OCI-LY1 (cell line): ENCODE results near the gene TAB2.

ENCODE experiments used
- H2AFZ ChIP-seq: fragments of 200-600 bp; sonication (generic), shearing (Covaris generic); 2 replicates; pipeline ENCODE4 v1.6.0; 2014; ENCODE audit warnings: antibody characterized with exemption, mild to moderate bottlenecking, low read length
- H3F3A ChIP-seq: fragments of 200-600 bp; sonication (generic), shearing (Covaris generic); 2 replicates; pipeline ENCODE4 v1.6.0; 2014; ENCODE audit warnings: mild to moderate bottlenecking, antibody characterized with exemption, low read length, moderate library complexity; ENCODE audit not compliant: insufficient read depth
- H3K27ac ChIP-seq: fragments of 200-600 bp; sonication (generic); 2 replicates; pipeline ENCODE4 v1.5.1; 2014; ENCODE audit warnings: low read length, mixed run types, mild to moderate bottlenecking, low read depth; ENCODE audit not compliant: poor library complexity, severe bottlenecking
- H3K27me3 ChIP-seq: fragments of 200-600 bp; sonication (generic); 2 replicates; pipeline ENCODE4 v1.6.0; 2014; ENCODE audit warnings: antibody characterized with exemption, mild to moderate bottlenecking, low read length, moderate library complexity; ENCODE audit not compliant: insufficient read depth
- H3K36me3 ChIP-seq: fragments of 200-600 bp; sonication (generic); 2 replicates; pipeline ENCODE4 v1.6.1; 2014; ENCODE audit warnings: mild to moderate bottlenecking, antibody characterized with exemption, low read length, moderate library complexity, mixed read lengths; ENCODE audit not compliant: insufficient read depth
- H3K4me1 ChIP-seq: fragments of 200-600 bp; sonication (generic); 2 replicates; pipeline ENCODE4 v1.5.1; 2014; ENCODE audit warnings: mild to moderate bottlenecking, low read length, moderate library complexity; ENCODE audit not compliant: insufficient read depth, severe bottlenecking
- H3K4me2 ChIP-seq: fragments of 200-600 bp; sonication (generic), shearing (Covaris generic); 2 replicates; pipeline ENCODE4 v1.6.1; 2014; ENCODE audit warnings: low read length
- H3K4me3 ChIP-seq: fragments of 200-600 bp; sonication (generic); 2 replicates; pipeline ENCODE4 v1.5.1; 2014; ENCODE audit warnings: low read length, low read depth, mild to moderate bottlenecking, mixed read lengths; ENCODE audit not compliant: poor library complexity, severe bottlenecking
- H3K79me2 ChIP-seq: fragments of 200-600 bp; shearing (Covaris generic); 2 replicates; pipeline ENCODE4 v1.6.1; 2016; ENCODE audit warnings: mixed run types, low read length, mixed read lengths; ENCODE audit not compliant: insufficient read depth
- H3K9ac ChIP-seq: fragments of 200-600 bp; sonication (generic), shearing (Covaris generic); 2 replicates; pipeline ENCODE4 v1.6.1; 2014; ENCODE audit warnings: mild to moderate bottlenecking, low read length, mixed read lengths
- H3K9me2 ChIP-seq: fragments of 200-600 bp; sonication (generic), shearing (Covaris generic); 2 replicates; pipeline ENCODE4 v1.6.1; 2014; ENCODE audit warnings: low read depth, mild to moderate bottlenecking, low read length, mixed read lengths
- H3K9me3 ChIP-seq: fragments of 200-600 bp; shearing (Covaris generic); 2 replicates; pipeline ENCODE4 v1.6.1; 2014; ENCODE audit warnings: low read length, mixed read lengths
- H4K20me1 ChIP-seq: fragments of 200-600 bp; sonication (generic), shearing (Covaris generic); 2 replicates; pipeline ENCODE4 v1.6.0; 2016; ENCODE audit warnings: mild to moderate bottlenecking, low read length; ENCODE audit not compliant: insufficient read depth
- EZH2 ChIP-seq: fragments of 200-600 bp; sonication (generic), shearing (Covaris generic); IDR thresholded peaks from 2 replicates; pipeline ENCODE4 v1.8.0; 2017; ENCODE audit warnings: borderline replicate concordance, mixed run types, mild to moderate bottlenecking, antibody characterized with exemption, low read length, moderate library complexity, mixed read lengths
- TF ChIP-seq, protein P1 (sequence below): fragments of 200-600 bp; sonication (generic), shearing (Covaris generic); IDR thresholded peaks from 2 replicates; pipeline ENCODE4 v1.5.1; 2017; ENCODE audit warnings: mild to moderate bottlenecking, antibody characterized with exemption, low read length, moderate library complexity, mixed read lengths

The TAB2 gene

DNA sequence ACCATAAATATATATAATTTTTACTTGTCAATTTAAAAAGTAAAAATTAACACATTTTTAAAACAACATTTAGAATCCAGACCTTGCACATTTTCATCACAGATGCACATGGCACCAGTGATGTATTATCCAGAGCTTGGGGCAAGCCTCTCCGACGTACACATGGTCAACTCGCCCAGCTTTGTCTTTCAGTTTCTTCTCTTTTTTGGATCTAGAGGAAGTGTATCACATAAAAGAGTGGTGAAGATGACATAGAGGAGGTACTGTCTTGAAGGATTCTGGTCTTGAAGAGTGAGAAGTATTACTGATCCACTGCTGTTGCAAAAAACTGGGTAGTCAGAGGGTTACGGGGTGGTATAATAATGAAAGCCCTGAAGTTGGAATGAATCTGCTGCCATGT lies 46.9 kb upstream of the TAB2 start:
- no peaks in the 10 kb centered on the region for H3K4me1 ChIP-seq
- H3K4me2 ChIP-seq = no peak overlapping the region
- H3K27me3 ChIP-seq = peaks cover 5% of the 10 kb centered on the region; the same call in 1 of the 2 replicates
- H3K79me2 ChIP-seq = no peaks in the 10 kb centered on the region
- H3K9me3 ChIP-seq = no peaks in the 10 kb centered on the region
- H2AFZ ChIP-seq = no peak overlapping the region
- H3F3A ChIP-seq = no peaks in the 10 kb centered on the region
- H4K20me1 ChIP-seq = no peaks in the 10 kb centered on the region
- H3K4me3 ChIP-seq = no peak overlapping the region
- H3K9me2 ChIP-seq = no peaks in the 10 kb centered on the region
- TF ChIP-seq, protein P1, sequence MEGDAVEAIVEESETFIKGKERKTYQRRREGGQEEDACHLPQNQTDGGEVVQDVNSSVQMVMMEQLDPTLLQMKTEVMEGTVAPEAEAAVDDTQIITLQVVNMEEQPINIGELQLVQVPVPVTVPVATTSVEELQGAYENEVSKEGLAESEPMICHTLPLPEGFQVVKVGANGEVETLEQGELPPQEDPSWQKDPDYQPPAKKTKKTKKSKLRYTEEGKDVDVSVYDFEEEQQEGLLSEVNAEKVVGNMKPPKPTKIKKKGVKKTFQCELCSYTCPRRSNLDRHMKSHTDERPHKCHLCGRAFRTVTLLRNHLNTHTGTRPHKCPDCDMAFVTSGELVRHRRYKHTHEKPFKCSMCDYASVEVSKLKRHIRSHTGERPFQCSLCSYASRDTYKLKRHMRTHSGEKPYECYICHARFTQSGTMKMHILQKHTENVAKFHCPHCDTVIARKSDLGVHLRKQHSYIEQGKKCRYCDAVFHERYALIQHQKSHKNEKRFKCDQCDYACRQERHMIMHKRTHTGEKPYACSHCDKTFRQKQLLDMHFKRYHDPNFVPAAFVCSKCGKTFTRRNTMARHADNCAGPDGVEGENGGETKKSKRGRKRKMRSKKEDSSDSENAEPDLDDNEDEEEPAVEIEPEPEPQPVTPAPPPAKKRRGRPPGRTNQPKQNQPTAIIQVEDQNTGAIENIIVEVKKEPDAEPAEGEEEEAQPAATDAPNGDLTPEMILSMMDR = no peak
- no peak overlapping the region for H3K27ac ChIP-seq
- no peak overlapping the region for H3K9ac ChIP-seq
- H3K36me3 ChIP-seq = no peaks in the 10 kb centered on the region

DNA sequence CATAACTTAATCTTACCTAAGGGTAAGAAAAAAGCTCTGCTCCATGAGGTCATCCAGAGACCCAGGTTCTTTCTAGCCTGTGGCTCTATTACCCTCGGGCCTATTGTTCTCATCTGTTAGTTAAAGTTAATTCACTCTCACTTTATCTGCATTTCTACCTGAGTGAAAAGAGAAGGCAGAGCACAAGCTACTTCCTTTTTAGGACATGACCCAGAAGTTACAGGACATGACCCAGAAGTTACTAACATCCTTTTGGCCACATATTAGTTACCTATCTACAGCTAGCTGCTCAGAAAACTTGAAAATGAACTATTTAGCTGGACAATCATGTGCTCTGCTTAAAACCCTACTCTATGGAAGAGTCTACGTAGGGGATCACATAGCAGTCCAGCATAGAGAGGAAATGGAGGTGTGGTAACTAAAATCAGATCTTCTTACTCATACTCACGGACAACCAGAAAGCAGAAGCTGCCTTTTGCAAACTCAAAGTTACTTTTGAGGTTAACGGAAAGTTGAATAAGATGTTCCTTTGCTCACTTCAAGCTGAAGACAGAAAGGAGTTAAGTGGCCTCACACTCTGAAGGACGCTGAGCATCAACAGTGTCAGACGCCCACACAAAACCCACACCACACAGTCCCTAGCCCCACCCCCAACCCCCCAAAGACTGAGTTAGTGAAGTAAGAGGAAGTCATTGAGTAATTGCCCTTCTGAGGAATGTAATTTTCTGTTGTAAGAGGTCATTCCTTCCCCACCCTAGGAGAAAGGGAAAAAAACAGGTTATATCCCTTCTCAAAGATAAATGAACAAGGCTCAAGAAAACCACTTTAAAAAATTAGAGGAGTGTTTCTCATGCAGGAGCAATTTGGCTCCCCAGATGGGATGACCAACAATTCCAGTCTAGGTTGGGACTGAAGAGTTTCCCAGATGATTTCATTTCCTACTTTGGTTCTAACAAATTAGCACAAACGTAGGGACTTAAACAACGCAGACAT lies 45.9 kb upstream of the TAB2 start:
- no peaks in the 10 kb centered on the region for H3K9me2 ChIP-seq
- H3K79me2 ChIP-seq = no peaks in the 10 kb centered on the region
- H3K9me3 ChIP-seq = no peaks in the 10 kb centered on the region
- no peaks in the 10 kb centered on the region for H4K20me1 ChIP-seq
- H3K9ac ChIP-seq = no peak overlapping the region
- H3K4me3 ChIP-seq = no peak overlapping the region
- H3F3A ChIP-seq = no peaks in the 10 kb centered on the region
- H3K27ac ChIP-seq = no peak overlapping the region
- no peak overlapping the region for H2AFZ ChIP-seq
- 0 out of 2 replicates have a peak, but pooled peaks cover 5% of the 10 kb centered on the region for H3K27me3 ChIP-seq
- TF ChIP-seq, protein P1 = no peak
- no peak for TF ChIP-seq EZH2
- H3K4me1 ChIP-seq = no peaks in the 10 kb centered on the region
- H3K36me3 ChIP-seq = no peaks in the 10 kb centered on the region
- no peak overlapping the region for H3K4me2 ChIP-seq

DNA sequence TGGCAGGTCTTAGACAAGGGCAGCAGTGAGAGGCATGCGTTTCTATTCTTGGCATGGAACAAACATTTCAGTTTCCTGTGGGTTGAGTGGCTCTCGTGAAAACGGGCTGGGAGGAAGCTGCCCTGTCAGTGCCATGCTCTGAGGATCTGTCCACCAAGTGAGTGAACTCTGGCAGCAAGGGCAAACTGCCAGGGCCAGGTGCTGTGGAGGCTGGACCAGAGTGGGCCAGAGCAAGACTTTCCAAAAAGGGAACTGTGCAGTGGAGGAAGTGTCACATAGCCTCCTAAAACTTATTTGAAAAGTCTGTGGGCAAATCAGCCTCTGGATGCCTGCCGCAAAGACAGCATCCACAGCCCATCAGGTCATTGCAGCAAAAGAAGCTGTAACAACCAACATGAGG lies 44.2 kb upstream of the TAB2 start:
- no peak for TF ChIP-seq EZH2
- TF ChIP-seq, protein P1 = no peak

More for the DNA sequence above, 44.2 kb upstream of the TAB2 start:
- Histone ChIP-seq H3K9me2 (no peaks in the 10 kb centered on the region), H3K36me3 (no peaks in the 10 kb centered on the region), H3K4me3 (no peak overlapping the region), H4K20me1 (no peaks in the 10 kb centered on the region), H3K27me3 (no peaks in the 10 kb centered on the region), H3K4me1 (no peaks in the 10 kb centered on the region), H3K4me2 (no peak overlapping the region), H3F3A (no peaks in the 10 kb centered on the region), H3K9me3 (no peaks in the 10 kb centered on the region), H3K27ac (no peak overlapping the region), H3K9ac (no peak overlapping the region), H2AFZ (no peak overlapping the region), H3K79me2 (no peaks in the 10 kb centered on the region)
